Effector CD8-positive, alpha-beta T cell (primary cell): ENCODE measurements around the gene HNRNPU.

ENCODE experiments used
- DNase-seq: peaks from one replicate; lab custom pipeline; 2025; lab: John Stamatoyannopoulos, UW
- total RNA-seq, 4 experiments: gene quantifications; one replicate each; lab custom pipeline; 2026; lab: John Stamatoyannopoulos, UW

The HNRNPU gene
- total RNA-seq: 664 to 866 (median 812) reads per million in 4 experiments

- peak; percentile 94 for DNase-seq
These were observed at the start of gene HNRNPU for GRCh38 chr1:244864253-244865027. TSS of gene HNRNPU (minus strand) at chr1:244864543. CDS start at chr1:244864307, 236 bp downstream.

- DNase-seq: no peak
These were observed 49.5 kb upstream of the HNRNPU start for GRCh38 chr1:244913806-244914205.

GRCh38 chr1:244904119-244904518 lies 39.8 kb upstream of the HNRNPU start:
- DNase-seq: no peak

GRCh38 chr1:244901400-244902015 lies 37.2 kb upstream of the HNRNPU start:
- no peak for DNase-seq

GRCh38 chr1:244897476-244898254 lies 33.3 kb upstream of the HNRNPU start:
- no peak for DNase-seq

GRCh38 chr1:244896550-244896949 lies 32.2 kb upstream of the HNRNPU start:
- DNase-seq: no peak

GRCh38 chr1:244893836-244894235 lies 29.5 kb upstream of the HNRNPU start:
- DNase-seq: no peak

- DNase-seq: no peak
These were observed 22.9 kb upstream of the HNRNPU start for GRCh38 chr1:244887281-244887680.

GRCh38 chr1:244881552-244882280 lies 17.4 kb upstream of the HNRNPU start:
- no peak for DNase-seq

GRCh38 chr1:244878681-244879080 lies 14.3 kb upstream of the HNRNPU start:
- no peak for DNase-seq

GRCh38 chr1:244876228-244876910 lies 12.0 kb upstream of the HNRNPU start:
- no peak for DNase-seq

- no peak for DNase-seq
These were observed 10.7 kb upstream of the HNRNPU start for GRCh38 chr1:244874974-244875579.

- no peak for DNase-seq
These were observed 5.6 kb upstream of the HNRNPU start for GRCh38 chr1:244869950-244870349.

GRCh38 chr1:244869364-244869827 lies 5.1 kb upstream of the HNRNPU start:
- DNase-seq: no peak

GRCh38 chr1:244868484-244869363 lies 4.4 kb upstream of the HNRNPU start:
- DNase-seq: no peak

- DNase-seq: no peak
These were observed 2.0 kb upstream of the HNRNPU start for GRCh38 chr1:244866355-244866754.

GRCh38 chr1:244865820-244866219 lies 1.5 kb upstream of the HNRNPU start:
- no peak for DNase-seq

- no peak for DNase-seq
These were observed 657 bp upstream of the HNRNPU start for GRCh38 chr1:244865028-244865371.

GRCh38 chr1:244863491-244864252 lies 671 bp downstream of the HNRNPU start:
- peak; percentile 26 for DNase-seq
